HG03175 (cell line): ENCODE measurements around the gene TIGD4.

Source experiments
- ATAC-seq: cut with Tn5 transposase; IDR thresholded peaks from one replicate; pipeline ENCODE4 v1.9.1; 2021; ENCODE audit warnings: mild to moderate bottlenecking, moderate library complexity; ENCODE audit not compliant: unreplicated experiment

TIGD4 gene

GRCh38 chr4:152727784-152728183 lies 51.7 kb downstream of the TIGD4 start:
- no peak for ATAC-seq

GRCh38 chr4:152724494-152724893 lies 55.0 kb downstream of the TIGD4 start:
- no peak for ATAC-seq

GRCh38 chr4:152723236-152723635 lies 56.3 kb downstream of the TIGD4 start:
- ATAC-seq = no peak

- ATAC-seq = no peak
Measured at GRCh38 chr4:152719801-152720556, 59.6 kb downstream of the TIGD4 start.
